ENCODE measurements around the gene LRFN2. TPM values are rescaled to one million over a fixed set of nuclear protein-coding genes. Genes with fewer than 3 reads are reported as not detected.

The LRFN2 gene
- total RNA-seq, 2 donors from 2014 or later = not detected

DNA sequence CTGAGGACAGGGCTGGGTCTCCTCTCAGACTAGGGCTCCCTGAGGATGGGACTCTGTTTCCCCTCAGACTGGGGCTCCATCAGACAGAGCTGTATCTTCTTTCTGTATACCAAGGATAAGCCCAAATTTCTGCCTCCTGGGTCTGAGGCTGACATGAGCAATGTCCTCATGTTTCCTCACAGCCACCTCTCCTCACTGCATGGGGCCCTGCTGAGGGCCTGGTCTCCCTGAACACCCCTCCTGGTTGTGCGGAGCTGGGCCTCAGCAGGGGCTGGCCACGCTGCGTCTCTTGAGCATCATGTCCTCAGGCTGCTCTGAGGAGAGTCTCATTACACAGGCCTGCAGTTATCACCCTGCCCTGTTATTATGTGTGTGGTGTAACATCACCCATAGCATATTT is 144.6 kb downstream of the LRFN2 start:
- Histone ChIP-seq H3K36me3 (no peaks in the 10 kb centered on the region), H3K27ac (no peak overlapping the region), H3K9me3 (no peaks in the 10 kb centered on the region), H3K4me1 (ENCODE audit: control insufficient read depth in 1 of 2, low read depth in 2 of 2) (no peaks in the 10 kb centered on the region), H3K27me3 (replicated peaks; ENCODE audit: insufficient read depth) (no peaks in the 10 kb centered on the region), H3K4me3 (no peak overlapping the region)
- no peak for DNase-seq (ENCODE audit: low spot score)
- TF ChIP-seq, protein P1, sequence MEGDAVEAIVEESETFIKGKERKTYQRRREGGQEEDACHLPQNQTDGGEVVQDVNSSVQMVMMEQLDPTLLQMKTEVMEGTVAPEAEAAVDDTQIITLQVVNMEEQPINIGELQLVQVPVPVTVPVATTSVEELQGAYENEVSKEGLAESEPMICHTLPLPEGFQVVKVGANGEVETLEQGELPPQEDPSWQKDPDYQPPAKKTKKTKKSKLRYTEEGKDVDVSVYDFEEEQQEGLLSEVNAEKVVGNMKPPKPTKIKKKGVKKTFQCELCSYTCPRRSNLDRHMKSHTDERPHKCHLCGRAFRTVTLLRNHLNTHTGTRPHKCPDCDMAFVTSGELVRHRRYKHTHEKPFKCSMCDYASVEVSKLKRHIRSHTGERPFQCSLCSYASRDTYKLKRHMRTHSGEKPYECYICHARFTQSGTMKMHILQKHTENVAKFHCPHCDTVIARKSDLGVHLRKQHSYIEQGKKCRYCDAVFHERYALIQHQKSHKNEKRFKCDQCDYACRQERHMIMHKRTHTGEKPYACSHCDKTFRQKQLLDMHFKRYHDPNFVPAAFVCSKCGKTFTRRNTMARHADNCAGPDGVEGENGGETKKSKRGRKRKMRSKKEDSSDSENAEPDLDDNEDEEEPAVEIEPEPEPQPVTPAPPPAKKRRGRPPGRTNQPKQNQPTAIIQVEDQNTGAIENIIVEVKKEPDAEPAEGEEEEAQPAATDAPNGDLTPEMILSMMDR (IDR thresholded peaks at IDR 0.05) = no peak
- no peak for ATAC-seq (ENCODE audit: insufficient number of reproducible peaks, low FRiP score, low read depth)

DNA sequence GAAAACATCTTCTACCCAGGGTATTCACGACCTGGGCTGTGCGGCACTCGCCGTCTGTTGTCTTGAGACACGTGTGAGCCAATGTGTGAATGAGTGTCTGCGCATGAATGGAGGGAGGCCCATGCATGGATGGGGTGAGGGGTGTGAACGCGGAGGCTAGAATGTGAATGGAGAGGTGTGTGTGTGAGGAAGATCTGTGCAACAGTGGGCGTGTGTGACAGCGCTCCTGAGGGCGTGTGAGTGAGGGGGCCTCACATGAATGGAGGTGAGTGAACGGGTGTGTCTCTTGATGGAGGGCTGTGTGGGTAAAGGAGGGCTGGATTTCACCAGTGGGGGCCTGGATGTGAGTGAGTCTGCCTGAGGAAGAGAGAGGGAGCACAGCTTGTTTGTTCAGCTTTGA is 146.0 kb downstream of the LRFN2 start:
- DNase-seq (ENCODE audit: low spot score) = no peak
- no peak for ATAC-seq (ENCODE audit: insufficient number of reproducible peaks, low FRiP score, low read depth)
- H3K27ac ChIP-seq = no peak overlapping the region
- no peak overlapping the region for H3K4me3 ChIP-seq
- TF ChIP-seq, protein P1 (IDR thresholded peaks at IDR 0.05) = no peak
- H3K4me1 ChIP-seq (ENCODE audit: control insufficient read depth in 1 of 2, low read depth in 2 of 2) = no peaks in the 10 kb centered on the region
- no peaks in the 10 kb centered on the region for H3K27me3 ChIP-seq (replicated peaks; ENCODE audit: insufficient read depth)
- H3K36me3 ChIP-seq = no peaks in the 10 kb centered on the region
- H3K9me3 ChIP-seq = no peaks in the 10 kb centered on the region

DNA sequence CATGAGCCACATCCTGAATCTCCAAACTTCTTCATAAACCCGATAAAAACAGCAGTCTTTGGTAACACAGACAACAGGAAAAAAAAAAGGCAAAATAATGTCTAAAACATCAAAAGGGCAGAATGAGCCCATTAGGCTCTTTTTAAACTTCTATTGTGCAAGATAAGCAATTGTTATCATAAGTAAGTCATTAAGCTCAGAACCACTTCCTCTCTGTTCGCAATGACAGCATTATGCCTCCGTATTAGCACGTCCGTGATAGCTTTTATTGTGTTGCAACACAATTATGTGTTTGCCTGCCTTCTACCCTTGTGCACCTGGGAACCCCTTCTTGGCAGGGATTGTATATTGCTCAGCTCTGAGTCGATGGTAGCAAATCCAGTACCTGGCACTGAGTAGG is 147.1 kb downstream of the LRFN2 start:
- Histone ChIP-seq H3K27me3 (replicated peaks; ENCODE audit: insufficient read depth) (no peaks in the 10 kb centered on the region), H3K9me3 (no peaks in the 10 kb centered on the region), H3K4me1 (ENCODE audit: control insufficient read depth in 1 of 2, low read depth in 2 of 2) (no peaks in the 10 kb centered on the region), H3K4me3 (no peak overlapping the region), H3K36me3 (no peaks in the 10 kb centered on the region), H3K27ac (no peak overlapping the region)
- ATAC-seq (ENCODE audit: insufficient number of reproducible peaks, low FRiP score, low read depth) (no peak), DNase-seq (ENCODE audit: low spot score) (no peak)
- TF ChIP-seq, protein P1 (IDR thresholded peaks at IDR 0.05) = no peak

DNA sequence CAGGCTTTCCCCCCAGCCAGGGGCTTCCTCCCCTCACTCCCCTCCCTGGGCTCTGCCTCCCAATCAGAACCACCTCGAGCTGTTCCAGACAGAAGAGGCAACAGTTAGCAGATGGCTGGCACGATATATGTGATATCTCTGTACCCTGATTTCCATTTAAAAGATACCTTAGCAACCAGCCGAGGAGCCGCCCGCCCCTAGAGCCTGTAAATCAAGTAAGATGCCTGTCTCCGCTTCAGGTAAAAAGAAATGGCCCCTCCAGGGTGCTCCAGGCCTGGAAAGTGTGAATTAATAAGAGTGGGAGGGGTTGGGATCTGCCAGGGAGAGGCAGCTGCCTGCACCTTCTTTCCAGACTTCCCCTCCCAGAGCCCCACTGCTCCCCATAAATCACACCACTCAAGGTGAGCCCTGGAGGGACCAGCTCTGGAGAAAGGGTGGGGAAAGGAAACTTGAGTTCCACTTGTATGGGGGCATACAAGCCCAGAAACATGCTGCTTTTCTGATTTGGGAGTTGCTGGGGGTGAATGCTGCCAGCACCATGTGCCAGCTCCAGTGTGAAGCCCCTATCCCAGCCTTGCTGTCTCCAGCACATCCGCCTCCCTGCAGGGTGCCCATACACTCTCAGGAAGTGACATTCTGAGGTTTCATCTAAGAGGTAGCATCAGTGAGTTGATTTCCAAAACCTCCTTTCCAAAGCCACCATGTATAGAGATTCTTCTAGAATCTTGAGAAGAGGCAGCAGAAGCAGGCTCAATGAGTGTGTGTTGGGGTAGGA is 148.0 kb downstream of the LRFN2 start:
- H3K27me3 ChIP-seq (replicated peaks; ENCODE audit: insufficient read depth) = no peaks in the 10 kb centered on the region
- ATAC-seq (ENCODE audit: insufficient number of reproducible peaks, low FRiP score, low read depth) = no peak
- no peak overlapping the region for H3K27ac ChIP-seq
- TF ChIP-seq, protein P1 (IDR thresholded peaks at IDR 0.05) = no peak
- no peaks in the 10 kb centered on the region for H3K4me1 ChIP-seq (ENCODE audit: control insufficient read depth in 1 of 2, low read depth in 2 of 2)
- DNase-seq (ENCODE audit: low spot score) = no peak
- no peaks in the 10 kb centered on the region for H3K9me3 ChIP-seq
- no peak overlapping the region for H3K4me3 ChIP-seq
- no peaks in the 10 kb centered on the region for H3K36me3 ChIP-seq

DNA sequence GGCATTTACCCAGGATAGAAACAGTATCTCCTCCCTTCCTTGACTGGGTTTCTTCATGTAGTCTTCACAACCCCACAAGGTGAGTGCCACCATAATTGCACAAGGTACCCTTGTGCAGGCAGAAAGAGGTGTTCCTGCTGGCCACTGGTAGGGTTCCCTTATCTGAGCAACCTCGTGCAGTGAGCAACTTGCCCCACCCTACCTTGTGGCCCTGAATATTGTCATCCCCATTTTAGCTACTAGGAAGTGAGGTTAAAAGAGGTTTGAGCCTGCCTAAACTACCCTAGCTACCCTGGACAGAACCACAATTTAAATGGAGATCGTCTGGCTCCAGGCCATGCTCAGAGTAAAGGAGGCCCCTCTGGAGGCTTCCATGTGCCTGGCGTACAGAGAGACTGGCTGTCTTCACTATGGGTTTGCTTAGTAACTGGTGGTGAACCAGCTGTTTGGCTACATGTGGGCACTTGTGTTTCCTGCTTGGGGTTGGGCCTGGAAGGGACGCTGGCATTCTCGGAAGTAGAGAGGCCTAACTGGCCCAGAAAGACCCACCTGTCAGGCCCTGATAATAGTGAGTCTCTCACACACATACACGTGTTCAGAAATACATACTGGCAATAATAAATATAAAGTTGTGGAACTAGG is 148.8 kb downstream of the LRFN2 start:
- no peaks in the 10 kb centered on the region for H3K9me3 ChIP-seq
- no peaks in the 10 kb centered on the region for H3K4me1 ChIP-seq (ENCODE audit: control insufficient read depth in 1 of 2, low read depth in 2 of 2)
- no peak overlapping the region for H3K4me3 ChIP-seq
- H3K27me3 ChIP-seq (replicated peaks; ENCODE audit: insufficient read depth) = no peaks in the 10 kb centered on the region
- no peak for DNase-seq (ENCODE audit: low spot score)
- TF ChIP-seq, protein P1 (IDR thresholded peaks at IDR 0.05) = no peak
- H3K36me3 ChIP-seq = no peaks in the 10 kb centered on the region
- H3K27ac ChIP-seq = no peak overlapping the region
- no peak for ATAC-seq (ENCODE audit: insufficient number of reproducible peaks, low FRiP score, low read depth)

Measured in thoracic aorta (tissue), 2 donors.